Dedifferentiated amniotic fluid mesenchymal stem cell (primary cell): Measurements from ENCODE around the gene SLC1A3.
"Not testable (repeated sequence)": the region's sequence is repeated elsewhere in the genome, so short reads cannot be mapped to it uniquely, and the experiment has no call there.

Experiments used
- DNase-seq: peaks from one replicate; pipeline ENCODE4 v3.0.0-alpha.2; 2016; ENCODE audit errors: extremely low spot score

SLC1A3 gene

DNA sequence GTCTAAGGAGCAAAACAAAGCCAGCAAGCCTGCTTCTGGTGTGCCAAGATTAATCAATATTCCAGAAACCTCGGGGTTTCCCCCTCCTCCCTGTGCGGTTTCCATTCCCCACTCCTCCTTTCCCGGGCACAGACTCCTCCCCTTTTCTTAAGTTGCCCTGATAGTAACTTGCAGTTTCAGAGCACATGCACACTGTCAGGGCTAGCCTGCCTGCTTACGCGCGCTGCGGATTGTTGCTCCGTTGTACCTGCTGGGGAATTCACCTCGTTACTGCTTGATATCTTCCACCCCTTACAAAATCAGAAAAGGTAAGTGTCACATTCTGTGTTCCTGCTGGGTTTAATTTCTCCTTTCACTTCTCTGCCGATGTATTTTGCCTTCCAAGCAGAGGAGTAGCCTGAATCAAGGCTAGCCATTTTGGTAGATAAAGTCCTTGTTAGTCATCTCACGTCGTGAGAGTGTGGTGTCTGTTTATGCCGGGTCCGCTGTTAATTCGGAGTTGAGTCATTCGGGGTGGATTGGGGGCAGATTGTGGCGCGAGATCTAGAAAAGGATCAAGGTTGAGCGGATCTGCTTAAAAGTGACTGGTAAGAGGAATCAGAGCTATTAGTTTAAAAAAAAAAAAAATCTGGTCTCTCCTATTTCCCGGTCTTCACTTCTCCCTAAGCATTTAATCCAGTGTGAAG is at the start of gene SLC1A3:
SLC1A3 (plus strand) TSS at position 179 of the 686 bp plus-strand sequence. CDS start 1,818 bp downstream, outside the sequence.
- peak; percentile 29 for DNase-seq

DNA sequence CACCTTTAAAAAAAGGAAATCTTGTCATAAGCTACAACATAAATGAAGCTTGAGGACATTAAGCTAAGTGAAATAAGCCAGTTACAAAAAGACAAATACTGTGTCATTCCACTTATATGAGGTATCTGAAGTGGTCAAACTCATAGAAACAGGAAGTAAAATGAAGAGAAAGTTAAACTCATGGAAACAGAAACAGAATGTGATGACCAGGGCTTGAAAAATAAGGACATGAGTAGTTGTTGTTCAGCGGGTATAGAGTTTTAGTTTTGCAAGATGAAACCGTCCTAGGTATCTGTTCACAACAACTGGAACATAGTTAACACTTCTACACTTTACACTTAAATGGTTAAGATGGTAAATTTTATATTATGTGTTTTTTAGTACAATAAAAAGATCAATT is 47.8 kb upstream of the SLC1A3 start:
- no peak for DNase-seq

DNA sequence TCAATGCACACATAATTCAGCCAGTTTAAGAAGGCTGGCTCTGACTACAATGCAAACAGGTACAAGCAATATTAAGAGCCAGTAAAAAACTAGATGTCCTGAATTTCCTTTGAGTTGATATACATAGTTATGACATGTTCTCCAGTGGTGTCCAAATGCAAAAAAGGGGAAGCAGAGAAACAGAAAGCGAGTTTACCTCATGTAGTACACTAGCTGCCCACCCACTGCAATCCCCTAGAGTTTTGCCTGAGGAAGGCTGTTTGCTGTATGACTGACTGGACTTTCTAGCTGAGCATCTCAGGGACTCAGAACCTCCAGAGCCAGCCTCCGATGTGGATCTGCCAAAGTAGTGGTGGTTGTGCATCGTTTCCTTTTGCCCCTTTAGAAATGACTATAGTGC is 44.8 kb upstream of the SLC1A3 start:
- no peak for DNase-seq

DNA sequence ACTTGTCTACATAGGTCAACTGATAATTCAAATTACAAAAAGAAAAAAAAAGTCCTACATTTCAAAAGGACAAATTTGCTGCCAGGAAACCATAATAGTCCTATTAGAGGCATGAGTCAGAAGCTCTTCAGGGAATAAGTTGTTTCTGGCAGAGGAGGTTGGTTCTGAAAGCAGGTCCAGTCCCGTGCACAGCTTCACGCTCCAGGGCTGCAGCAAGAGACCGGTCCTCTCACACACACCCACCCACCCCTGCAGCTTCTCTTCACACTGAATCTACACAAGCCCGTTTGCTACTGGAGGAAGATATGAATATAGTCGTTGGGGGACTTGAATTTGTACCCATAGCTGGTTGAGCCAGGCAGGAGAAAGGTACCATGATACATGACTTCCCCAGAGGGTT is 36.9 kb upstream of the SLC1A3 start:
- DNase-seq, result no peak

DNA sequence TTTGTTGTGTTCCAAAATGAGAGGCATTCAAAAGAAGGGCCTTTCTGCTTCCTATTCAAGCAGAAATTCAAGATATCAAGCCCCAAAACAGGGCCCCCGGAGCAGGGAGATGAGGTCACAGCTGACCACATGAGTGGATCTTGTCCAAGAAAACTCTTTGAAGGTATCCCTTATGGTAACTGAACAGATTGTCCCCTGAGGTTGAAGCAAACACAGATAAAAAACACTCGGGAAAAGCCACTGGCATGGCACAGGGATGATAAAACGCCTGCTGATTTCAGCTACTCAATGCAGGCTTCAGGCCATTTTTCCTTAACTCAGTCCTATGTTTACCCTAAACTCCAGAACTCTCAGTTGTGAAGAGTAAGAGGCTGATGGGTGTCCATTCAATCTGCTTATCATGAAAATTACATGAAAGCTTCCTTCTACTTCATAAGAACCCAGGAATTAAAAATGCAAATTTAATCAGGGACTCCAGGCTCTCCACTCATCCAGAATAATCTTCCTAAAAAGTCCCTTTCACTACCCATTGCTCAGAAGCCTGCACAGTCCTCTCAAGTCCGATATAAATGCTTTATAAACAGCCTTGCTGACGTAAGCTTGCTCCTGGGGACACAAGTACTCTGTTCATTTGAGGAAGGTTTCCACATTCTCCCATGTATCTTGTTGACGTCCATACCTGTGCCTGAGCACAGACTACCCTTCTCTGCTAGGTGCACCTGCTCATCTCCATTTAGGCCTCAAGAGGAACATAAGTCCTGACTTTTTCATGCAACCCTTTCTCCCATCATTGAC is 35.9 kb upstream of the SLC1A3 start:
- DNase-seq, result no peak

DNA sequence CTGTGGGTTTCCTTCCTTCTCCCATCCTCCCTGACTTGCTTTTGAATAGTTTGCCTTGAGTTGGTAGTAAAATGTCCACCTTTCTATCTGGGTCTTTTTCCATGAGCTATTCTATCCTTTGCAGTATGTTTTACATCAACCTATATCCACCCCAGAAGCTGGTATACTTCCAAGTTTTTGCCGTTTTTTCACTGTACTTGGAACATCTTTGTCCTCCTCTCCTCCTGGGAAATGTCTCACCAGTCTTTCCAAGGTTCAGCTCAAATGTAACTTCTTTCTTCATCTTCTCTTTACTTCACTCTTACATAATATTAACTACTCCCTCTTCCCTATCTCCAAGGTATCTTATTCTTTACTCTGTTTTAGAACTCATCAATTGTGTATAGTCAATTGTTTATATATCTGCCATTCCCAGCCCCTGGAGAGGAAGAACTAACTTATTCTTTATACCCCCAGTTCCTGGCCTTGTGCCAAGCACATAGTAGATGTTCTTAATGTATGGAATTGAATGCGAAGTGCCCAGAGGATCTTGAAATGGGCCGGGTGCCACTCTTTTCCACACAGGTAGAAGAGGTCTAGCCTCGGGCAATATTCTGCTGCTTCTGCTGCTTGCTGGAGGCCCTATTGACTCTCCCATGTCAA is 34.9 kb upstream of the SLC1A3 start:
- no peak for DNase-seq

DNA sequence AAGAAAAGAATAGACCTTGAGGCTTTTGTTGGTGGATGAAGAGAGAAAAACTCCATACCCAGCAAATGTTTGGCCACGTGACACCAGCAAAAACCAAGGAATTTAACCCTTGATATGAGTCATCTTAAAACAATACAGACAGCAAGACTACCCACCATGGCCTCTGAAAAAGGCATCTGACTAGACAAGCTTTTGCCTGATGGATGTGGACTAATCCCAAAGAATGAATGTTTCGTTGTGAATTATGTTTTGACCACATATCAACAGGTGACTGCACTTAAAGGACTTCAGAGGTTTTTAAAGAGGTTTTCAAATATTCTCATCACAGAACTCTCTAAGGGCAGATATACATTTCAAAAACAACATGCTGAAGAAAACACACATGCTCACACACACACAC is 33.0 kb upstream of the SLC1A3 start:
- no peak for DNase-seq

DNA sequence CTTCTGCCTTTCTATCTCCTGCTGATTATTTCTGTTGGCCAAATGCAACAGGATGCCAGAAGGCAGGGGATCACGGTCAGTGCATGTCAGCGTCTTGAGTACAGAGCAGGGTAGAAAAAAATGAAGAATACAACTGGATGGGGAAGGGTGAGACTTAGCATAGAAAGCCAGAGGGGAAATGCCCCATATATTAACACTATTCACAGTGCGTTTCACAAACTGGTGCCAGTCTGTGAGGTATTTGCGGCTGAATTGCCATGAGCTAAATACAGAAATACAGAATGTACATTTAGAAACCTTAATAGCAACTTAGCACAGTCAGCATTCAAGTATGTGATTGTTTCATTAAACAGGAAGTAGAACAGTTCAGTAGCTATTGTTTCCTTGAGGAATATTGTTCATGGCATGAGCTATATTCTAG is 31.0 kb upstream of the SLC1A3 start:
- no peak for DNase-seq

DNA sequence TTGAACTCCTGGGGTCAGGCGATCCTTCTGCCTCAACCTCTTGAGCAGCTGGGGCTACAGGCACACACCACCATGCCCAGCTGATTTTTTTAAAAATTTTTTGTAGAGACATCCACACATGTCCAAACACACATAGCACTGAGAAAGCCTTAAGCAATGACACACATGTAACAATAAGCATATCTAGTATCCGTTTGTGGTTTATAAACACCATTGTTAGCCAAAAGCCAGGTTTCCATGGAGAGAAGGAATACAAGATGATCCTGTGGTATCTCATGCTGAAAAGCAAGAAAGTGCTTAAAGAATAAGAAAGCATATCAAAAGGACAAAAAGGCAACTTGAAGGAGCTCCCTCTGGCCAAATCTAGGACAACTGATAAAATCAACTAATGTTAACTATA is 29.7 kb upstream of the SLC1A3 start:
- no peak for DNase-seq

DNA sequence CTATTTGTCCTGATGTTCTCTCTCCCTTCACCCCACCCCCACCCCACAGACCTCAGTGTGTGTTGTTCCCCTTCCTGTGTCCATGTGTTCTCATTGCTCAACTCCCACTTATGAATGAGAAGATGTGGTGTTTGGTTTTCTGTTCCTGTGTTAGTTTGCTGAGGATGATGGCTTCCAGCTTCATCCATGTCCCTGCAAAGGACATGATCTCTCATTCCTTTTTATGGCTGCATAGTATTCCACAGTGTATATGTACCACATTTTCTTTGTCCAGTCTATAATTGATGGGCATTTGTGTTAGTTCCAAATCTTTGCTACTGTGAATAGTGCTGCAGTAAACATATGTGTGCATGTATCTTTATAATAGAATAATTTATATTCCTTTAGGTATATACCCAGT is 26.5 kb upstream of the SLC1A3 start:
- not testable (repeated sequence) for DNase-seq

DNA sequence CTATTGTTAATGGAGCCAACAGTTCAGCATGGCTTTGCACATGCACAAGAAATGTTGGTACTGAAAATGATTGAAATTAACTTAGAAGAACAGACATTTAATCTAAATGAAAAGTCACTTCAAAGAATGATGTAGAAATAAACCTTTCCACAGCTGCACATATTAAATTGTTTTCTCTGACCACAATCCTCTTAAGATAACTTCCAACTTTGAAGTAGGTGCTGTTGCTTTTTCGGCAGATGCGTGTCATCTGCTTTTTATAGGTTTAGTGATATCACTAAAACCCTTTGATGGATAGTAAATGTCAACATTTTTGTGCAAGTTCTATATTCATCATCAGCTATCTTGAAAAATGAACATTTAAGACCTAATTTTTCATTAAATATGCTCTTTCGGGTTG is 25.3 kb upstream of the SLC1A3 start:
- DNase-seq, result no peak

DNA sequence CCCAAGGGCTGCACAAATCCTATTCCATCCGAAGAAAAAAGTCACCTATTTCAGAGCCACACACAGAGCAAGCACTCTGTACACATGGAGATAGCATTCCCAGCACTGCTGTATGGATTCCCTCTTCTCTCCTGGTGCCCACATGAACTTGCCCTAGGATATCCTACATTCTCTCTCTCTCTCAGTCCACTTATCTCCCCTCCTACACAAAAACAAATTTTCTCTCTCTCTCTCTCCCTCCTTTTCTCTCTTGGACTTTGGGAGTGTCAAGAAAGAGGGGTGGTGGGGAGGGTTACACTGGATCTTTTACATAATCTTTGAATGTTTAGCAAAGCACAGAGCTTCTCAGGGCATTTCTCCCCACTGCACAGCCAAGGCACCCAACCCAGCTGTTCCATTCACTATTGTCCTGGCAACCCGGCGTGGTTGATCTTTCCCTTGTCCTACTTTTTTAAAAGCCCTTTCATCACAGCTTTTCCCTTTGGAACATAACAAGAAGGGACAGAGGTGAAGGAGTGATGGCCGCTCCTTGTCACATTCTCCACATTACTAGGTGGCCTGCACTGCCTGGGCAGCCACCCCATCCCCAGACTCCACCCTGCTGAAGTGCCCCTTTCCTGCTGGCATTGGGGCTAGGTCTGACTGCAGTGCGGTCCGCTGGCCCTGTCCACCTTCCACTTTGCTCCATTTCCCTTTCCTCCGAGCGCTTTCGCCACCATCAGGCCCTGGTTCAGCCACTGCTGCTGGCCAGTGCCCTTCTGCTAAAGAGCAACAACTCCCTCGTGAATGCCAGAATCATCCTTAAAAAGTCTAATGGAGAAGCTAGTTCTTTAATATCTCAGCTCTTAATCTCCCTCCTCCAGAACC is 22.2 kb upstream of the SLC1A3 start:
- DNase-seq, result no peak

DNA sequence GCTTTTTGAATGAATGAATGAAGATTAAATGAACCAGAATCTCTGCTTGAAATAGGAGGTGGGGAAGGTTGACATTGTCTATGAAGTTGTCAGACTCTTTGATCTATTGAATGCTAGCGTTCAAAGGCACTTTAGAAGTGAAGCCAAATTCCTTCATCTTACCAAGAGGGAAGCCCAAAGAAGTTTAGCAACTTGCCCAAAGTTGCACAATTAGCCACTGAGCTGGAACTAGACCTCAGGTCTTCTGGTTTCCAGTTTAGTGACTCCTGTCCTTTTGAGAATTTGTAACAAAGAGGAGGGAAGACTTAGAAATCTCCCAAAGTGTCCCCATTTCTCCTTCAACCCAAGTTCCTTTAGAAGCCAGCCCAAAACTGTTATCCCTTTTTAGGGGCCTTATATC is 20.7 kb upstream of the SLC1A3 start:
- DNase-seq, result no peak

DNA sequence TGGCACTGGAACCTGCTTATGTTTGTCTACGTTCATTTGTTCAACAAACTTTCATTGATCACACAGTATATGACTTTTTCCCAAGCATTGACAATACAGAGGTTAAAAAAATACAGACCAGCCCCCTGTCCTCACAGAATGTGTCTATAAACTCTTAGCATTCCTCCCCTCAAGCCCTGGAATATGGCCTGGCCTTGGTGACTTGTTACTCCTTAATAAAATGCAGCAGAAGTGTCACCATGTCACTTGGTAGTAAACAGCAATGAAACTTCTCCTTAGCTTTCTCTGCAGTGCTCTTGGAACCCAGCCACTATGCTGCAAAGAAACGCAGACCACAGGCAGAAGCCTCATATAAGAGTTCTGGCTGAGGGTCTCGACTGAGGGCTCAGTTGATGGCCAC is 19.1 kb upstream of the SLC1A3 start:
- DNase-seq, result no peak

DNA sequence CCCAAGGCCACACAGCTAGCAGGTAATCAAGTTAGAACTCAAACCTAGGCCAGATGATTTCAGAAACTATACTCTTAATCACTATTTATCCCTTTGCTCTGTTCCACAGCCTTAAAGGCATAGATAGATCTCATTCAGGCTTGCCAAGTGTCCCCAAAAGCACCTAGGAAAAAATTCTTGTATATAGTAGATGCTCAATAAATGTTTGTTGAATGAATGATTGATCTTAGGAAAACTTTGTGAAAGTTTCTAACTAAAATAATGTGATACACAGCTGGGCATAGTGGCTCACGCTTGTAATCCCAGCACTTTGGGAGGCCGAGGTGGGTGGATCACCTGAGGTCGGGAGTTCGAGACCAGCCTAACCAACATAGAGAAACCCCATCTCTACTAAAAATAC is 16.7 kb upstream of the SLC1A3 start:
- DNase-seq, result not testable (repeated sequence)

DNA sequence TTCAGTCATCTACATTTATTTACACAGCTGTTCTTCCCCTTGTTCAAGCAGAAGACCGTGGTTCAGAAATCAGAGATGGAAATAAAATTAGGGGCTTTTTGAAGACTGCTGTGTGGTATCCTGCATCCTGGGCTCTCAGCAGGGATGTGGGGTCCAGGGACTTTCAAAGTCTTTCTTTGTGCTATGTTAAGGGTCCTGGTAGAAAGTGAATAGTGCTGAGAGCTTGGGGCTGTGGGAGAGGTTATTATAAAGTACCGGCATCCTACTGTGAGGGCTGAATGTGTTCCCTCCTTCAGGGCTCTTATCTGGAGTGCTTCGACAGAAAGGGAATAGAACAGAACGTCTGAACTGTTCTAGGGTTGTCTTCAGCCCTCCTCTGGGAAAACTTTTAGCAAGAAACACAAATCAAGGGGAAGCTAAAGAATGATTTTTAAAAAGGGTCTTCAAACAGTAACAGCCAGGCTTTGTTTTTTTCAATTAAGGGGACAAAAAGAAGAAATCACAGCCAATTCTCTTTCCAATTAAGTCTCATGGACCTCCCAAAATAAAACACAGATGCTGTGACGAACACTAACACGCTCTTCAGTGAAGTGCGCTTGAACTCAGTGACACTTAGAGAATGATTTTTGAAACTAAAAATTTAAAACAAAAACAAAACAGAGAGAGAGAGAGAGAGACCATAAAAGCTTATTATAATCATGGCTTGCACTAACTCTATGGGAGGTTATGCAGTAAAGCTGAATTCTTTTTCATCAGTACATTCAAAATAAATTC is 15.7 kb upstream of the SLC1A3 start:
- DNase-seq, result no peak

DNA sequence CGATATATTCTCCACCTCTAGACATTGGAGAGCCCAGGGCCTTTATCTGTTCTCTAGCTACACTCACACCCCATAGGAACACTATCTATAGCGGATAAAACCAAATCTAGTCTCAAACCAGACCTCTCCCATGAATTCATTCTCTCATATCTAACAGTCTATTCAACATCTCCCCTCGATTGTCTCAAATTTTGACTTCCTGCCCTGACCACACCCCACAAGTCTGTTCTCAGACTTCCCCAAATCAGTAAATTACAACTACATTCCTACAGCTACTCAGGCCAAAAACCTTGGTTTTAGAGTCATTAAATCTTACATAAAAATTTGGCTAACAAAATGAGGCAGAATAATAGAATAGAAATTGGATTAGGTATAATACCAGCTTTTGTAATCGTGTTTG is 12.5 kb upstream of the SLC1A3 start:
- no peak for DNase-seq

DNA sequence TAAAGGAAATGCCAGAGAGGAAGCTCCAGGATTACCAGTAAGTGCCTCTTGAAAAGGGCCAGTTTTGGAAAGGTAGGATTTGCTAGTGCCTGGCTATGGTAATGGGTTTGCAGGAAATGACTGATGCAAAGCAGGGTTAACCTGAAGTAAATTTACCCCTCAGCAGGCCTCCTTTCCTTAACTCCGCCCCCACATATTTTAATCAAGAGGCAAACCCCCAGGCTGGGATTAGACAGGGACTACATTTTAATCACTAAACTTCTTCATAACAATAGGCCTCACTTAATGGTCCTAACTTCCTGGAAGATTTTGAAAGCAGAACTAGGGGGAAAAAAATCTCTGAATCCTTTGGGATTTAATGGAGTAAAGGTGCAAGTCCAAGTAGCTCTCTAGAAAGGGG is 10.2 kb upstream of the SLC1A3 start:
- DNase-seq, result no peak

DNA sequence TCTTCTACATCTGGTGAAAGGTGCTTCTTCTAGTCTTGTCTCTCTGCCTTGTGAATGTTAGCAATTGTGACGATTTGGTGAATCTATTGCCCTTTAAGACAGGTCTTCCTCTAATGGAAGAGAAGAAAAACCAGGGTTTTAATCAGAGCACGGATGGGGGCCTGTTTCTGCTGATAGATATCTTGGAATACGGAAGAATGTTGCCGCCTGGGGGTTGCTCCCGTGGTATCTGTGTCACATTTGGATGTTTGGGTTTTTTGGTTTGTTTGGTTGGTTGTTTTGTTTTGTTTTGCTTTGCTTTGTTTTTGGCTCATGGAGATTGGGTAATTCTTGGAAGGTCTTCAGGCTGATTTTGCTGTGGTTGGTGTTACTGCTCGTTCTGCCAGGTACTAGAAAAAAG is 9.7 kb upstream of the SLC1A3 start:
- DNase-seq, result no peak

DNA sequence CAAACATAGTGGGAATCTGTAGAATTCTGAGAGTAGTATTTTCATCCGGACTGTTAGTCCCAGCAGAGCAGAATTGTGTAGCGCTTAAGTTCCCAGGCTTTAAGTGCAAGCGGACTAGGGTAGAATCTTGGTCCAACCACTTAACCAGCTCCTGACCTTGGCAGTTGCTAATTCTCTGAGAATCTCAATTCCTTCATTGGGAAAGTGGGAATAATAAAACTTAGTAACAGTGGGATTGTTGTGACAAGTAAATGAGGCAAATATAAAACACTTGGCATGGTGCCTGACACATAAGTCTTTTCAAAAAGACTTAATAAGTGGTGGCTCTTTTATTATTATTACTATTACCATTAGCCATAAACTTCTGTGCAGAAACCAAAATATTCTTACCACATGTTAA is 8.4 kb upstream of the SLC1A3 start:
- DNase-seq, result no peak
